GM11168 (cell line): ENCODE results near the gene SPDEF.

Experiments used
- in situ Hi-C: fragments of 300-500 bp; cut with MboI; formaldehyde crosslinking; loops from one replicate; pipeline ENCODE4 v1.12.0; 2022; ENCODE audit warnings: low sequenced_read_pairs; ENCODE audit not compliant: unreplicated experiment

Gene SPDEF

GRCh38 chr6:34518669-34519365 is 37.3 kb downstream of the SPDEF start:
- in situ Hi-C loops: no loop called here

DNA sequence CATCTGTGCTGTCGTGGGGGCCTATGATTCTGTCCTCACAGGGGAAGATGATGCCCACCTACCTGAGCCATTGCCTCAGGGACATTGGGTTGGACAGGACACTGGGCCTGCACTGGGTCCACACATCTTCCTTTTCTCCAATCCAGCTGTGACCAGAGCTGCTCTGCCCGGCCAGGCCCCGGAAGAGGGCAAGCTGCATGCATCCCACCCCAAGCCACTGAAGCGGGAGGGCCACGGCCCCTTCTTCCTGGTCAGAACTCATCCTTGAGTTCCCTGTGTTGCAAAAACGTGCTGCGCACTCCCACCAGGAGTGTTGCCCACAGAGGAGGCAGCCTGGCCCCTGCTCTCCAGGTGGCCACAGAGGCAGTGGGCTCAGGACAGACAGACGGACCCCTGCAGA is 38.2 kb downstream of the SPDEF start:
- in situ Hi-C loops: no loop called here

DNA sequence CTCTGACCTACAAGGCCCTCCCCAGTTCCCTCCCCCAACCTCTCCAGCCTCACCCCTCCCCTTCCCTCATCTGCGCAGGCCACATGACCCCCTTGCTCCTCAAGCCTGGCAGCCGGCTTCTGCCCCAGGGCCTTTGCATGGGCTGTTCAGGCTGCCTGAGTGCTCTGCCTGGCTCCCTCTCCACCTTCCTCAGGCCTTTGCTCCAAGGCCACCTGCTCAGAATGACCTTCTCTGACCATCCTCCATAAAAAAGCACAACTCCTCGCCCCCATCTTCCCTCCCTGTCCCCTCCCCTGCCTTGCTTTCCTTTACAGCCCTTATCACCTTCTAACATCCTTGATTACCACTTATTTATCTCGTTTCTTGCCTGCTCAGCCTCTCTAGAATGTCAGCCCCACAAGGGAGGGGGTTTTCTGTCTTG is 38.7 kb downstream of the SPDEF start:
- in situ Hi-C loops: no loop called here

GRCh38 chr6:34516391-34517324 is 39.5 kb downstream of the SPDEF start:
- in situ Hi-C loops: no loop called here

GRCh38 chr6:34515473-34516387 is 40.4 kb downstream of the SPDEF start:
- in situ Hi-C loops: no loop called here

GRCh38 chr6:34514593-34515472 is 41.3 kb downstream of the SPDEF start:
- in situ Hi-C loops: no loop called here

DNA sequence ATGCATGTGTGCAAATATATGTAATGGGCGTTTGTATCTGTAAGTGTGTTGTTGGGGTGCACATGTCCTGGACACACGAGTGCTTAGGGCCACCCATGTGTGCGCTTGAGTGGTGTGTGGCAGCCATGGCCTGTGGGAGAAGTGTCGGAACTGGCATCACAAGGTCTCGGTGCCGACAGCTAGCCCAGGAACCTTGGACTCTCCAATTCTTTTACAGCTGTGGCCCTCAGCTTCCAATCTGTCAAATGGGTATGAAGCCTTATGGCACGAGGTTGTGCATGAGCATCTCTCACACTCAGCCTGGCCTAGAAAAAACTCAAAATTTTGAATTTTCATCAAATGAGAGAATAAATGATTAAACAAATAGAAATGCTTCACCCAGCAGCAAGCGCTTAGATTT is 42.0 kb downstream of the SPDEF start:
- in situ Hi-C loops: no loop called here

DNA sequence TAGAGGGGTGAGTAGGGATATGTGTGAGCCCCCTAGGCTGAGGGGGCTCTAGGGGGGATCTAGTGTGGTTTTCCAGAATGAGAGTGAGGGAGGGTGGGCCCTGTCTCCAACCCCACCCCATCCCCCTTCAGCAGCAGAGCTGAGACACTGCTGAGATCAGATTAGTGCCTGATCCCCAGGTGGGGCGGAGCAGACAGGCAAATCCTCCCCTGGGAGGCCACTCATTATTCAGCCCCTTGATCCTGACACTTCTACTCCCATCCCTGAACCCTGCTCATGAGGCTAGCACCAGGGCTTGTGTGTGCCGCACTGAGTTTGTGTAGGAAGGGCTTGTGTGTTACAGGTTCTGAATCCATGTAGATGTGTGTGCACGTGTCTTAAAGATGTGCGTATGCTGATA is 42.5 kb downstream of the SPDEF start:
- in situ Hi-C loops: no loop called here

- in situ Hi-C loops: no loop called here
These were observed 43.4 kb downstream of the SPDEF start for GRCh38 chr6:34512738-34513115.

- in situ Hi-C loops: no loop called here
These were observed 44.0 kb downstream of the SPDEF start for GRCh38 chr6:34511915-34512737.

GRCh38 chr6:34511214-34511914 is 44.8 kb downstream of the SPDEF start:
- in situ Hi-C loops: no loop called here

- in situ Hi-C loops: no loop called here
These were observed 45.8 kb downstream of the SPDEF start for GRCh38 chr6:34510299-34510698.

GRCh38 chr6:34509782-34510181 is 46.3 kb downstream of the SPDEF start:
- in situ Hi-C loops: no loop called here

DNA sequence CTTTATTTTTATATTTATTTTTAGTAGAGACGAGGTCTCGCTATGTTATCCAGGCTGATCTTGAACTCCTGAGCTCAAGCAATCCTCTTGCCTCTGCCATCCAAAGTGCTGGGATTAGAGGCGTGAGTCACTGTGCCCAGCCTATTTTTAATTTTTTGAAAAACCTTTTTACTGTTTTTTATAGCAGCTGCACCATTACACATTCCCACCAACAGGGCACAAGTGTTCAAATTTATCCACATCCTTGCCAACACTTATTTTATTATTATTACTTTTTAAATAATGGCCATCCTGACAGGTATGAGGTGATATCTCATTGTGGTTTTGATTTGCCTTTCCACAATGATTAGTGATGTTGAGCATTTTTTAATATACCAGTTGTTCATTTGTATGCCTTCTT is 47.7 kb downstream of the SPDEF start:
- in situ Hi-C loops: no loop called here

GRCh38 chr6:34506718-34507117 is 49.4 kb downstream of the SPDEF start:
- in situ Hi-C loops: no loop called here

DNA sequence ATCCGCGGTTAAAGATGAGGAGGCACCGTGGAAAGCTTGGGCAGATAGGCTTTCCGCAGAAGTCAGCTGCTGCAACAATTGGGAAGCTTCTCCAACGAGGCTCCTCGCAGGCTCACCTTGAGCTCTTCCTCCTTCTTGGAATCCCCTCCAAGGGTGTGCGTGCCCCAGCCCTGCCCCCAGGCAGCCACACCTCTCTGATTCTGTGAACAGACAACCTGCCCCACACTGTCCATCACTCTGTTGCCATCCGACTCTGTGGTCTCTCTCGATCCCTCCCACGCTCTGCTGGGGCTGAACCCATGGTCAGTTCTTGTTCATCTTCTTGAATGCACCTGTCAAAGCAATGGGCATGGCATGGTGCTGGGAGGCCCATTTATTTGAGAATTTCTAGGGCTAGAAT is 58.7 kb downstream of the SPDEF start:
- in situ Hi-C loops: no loop called here

DNA sequence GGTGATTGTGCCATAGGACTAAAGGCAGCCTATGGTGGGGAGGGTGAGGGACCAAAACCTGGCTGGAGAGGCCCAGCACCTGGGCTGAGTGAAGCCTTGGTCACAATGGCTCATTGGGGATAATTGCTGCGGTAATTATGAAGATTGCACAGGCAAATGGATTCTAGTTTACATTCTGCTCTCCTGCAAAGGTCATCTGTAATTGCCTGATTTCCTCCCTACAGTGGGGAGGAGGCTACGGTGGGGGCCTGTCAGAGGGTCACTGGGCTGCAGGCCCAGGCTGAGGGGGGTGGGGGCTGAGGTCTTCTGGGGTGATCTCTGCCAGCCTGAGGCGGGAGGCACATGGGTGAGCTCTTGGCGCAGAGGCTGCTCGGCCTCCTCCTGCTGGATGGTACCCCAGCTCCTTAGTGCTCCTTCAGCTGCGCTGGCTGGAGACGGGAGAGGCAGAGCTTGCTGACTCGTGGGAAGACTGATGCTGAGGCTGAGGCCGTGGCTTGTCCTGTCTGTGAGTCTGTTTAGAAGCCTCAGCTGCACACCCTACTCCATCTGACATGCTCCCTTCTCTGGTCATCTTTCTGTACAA is 59.9 kb downstream of the SPDEF start:
- in situ Hi-C loops: no loop called here

GRCh38 chr6:34494973-34495372 is 61.2 kb downstream of the SPDEF start:
- in situ Hi-C loops: no loop called here
